GM18907 (cell line): ENCODE measurements around the gene CA10.
A peak's percentile ranks its signal among the peaks of the same experiment; 100 is the strongest.

Experiments used
- ATAC-seq: cut with Tn5 transposase; IDR thresholded peaks from one replicate; pipeline ENCODE4 v1.9.1; 2021; ENCODE audit warnings: mild to moderate bottlenecking, moderate library complexity; ENCODE audit not compliant: unreplicated experiment

CA10 gene

DNA sequence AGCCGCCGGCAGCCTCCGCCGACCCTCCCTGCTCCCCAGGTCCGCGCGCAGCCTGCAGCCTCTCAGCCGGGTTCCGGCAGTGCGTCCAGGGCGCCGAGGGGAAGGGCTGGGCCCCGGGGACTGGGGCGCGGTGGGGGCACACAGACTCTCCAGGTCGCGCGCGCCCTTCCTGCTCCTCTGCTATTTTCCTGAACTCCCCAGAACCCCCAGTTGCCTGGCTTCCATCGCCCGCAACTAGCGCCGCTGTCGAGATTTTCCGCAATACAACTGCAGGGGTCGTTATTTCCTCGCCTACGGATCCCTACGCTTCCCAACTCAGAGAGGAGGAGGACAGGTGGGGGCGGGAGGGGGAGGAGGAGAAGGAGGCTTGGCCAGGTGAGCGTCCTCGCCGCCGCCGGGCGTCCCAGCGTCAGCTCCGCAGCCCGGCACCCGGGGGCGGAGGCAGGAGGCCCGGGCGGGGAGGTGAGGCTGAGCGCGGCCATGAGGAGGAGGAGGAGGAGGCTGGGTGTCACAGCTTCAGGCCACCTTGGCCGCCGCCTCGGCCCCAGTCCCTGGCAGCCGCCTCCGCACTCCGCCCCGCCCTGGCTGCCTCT lies at the start of gene CA10:
TSS of gene CA10 (minus strand) at position 265 of the 593 bp plus-strand sequence.
- no peak for ATAC-seq

DNA sequence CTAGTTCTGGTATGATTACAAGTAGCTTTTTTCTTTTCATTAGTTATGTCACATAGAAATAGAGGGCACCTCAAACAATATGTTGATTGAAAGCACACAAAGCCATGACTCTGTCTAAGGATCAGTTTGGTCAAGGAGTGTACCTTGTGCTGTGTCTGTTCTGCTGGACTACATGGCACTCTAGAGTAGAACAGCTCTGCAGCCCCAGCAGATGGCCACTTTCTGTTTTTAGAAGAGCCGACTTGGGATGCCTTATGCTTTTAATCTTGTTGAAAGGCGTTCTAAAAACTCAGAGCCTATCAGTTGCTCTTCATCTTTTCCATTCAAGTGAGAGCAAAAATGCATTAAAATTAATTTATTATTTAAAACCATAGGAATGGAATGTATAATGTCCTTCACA lies 49.3 kb upstream of the CA10 start:
- ATAC-seq = no peak

DNA sequence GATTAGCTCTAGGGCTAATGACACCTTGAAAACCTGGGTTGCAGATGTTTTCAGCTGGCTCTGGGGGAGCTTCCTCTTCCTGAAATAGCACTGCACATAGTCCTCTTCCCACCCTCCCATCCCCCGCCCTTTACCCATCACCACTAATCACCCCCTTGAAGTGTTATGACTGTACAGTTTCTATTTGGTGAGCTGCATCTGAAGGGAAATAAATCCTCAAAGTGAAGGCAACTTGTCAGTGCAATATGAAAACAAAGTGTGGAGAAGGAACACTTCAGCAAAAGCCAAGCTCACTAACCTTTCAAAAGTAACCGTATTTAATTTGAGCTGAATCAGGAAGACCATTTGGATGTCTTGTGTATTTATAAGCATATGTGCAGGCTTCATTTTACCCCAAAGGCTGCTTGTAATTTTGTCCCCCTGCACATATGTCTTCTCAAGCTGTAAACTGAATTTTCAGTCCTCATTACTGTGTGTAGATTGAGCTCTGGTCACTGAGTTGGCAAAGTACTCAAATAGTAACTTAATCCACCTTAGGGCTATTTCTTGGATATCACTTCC lies 44.1 kb upstream of the CA10 start:
- no peak for ATAC-seq

DNA sequence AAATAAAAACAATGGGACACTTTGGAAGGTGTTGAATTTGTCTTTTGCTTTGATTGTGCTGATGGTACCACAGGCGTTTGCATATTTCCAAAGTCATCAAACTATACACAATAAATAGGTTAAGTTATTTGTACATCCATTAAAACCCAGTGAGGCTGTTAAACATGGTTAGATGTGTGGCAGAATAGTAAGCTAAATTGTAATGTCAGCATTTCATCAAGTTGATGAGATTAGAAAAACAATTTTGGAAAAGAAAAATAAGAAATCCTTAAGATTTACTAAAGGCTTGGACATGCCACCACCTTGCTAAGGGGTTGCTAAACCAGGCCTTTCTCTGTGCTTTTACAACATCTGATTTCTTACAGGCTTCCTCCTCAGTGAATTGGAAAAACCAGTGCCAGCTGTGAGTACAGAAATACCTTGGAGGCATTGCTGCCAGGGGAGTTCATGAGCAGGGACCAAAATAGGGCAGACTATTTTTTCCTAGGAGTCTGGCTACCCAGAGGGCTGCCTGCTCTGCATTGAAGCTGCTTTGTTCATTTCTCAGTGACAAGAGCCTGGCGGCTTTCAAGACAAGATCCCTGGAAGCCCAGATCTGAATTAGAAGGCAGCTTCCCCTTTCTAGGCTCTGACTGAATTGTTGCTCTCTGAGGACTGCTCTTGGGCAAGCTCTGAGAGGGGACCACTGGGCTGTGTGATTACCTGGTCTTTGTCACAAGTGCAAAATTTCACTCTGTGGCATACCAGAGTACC lies 43.4 kb upstream of the CA10 start:
- ATAC-seq = no peak

DNA sequence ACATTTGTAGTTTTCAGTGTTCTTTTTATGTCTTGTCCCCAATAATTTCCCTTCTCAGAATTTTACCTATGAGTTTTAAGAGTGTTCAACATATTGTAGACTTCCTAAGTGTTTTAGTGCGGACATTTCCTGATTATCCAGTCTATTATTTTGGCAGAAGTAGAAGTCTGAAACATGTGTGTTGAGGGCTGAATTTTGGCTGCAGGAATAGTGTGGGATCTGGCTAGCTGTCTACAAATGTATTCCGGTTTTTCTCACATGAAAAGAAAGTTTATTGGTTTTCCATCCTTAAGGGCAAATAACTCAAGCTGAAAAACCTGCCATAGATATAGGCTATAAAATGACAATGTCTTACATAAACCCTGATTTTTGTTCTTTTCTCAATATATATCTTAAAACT lies 33.0 kb upstream of the CA10 start:
- no peak for ATAC-seq

DNA sequence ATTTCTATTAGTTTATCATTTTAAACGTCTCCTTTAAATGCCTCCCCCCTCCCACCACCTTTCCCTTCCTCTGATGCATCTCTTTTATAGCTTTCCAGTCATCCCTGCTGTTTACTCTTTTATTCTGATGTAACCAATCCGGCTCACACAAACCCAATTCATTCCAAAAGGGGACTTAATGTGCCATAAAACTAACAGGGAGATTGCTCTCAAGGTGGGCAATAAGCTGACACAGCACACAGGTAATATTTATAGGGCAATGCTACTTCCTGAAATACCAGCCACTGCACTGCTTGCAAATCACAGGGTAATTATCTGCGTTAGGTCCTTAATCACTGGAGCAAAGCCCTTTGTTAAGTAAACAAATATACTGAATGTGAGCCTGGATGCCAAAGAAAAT lies 23.3 kb upstream of the CA10 start:
- no peak for ATAC-seq

DNA sequence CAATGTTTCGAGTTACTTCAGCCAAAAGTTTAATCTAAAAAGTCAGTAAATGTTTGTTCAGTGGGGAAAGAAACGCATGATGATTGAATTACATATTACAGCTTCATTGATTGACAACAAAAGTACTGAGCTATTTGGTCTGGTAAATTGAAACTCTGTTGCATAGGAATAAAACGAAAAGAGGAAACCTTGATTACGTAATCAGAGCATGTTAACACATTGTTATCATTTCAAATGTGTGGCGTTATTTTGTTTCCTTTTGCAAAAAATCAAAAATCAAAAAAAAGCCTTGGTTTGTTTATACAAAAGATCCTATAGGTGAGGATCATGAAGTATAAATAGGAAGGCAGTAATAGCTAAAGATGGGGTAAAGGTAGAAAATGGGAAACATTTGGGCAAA lies 19.5 kb upstream of the CA10 start:
- no peak for ATAC-seq

DNA sequence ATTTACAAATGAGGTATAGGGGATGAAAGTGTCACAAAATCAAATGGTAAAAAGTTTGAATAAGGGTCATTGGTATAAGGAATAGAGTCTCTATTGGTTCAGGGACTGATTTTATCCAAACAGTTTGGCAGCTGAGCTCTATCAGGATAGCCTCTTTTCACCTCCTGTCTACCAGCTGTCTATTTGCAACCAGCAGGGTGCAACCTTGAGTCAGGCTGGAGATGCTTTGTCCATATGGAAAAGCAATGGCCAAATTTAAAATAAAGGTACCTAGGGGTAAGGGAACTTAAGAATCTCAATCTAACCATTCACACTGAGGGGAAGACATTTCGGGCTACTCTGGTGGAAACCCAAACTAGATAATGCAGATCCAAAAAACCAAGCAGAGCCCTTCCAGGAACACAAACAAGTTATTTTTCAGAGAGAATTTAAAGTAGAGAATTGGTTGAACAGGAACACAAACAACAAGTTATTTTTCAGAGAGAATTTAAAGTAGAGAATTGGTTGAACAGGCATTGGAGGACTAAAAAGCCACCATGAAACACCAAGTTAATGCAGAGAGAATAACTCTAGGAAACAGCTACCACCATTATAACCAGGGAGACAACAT lies 12.6 kb upstream of the CA10 start:
- ATAC-seq = no peak

DNA sequence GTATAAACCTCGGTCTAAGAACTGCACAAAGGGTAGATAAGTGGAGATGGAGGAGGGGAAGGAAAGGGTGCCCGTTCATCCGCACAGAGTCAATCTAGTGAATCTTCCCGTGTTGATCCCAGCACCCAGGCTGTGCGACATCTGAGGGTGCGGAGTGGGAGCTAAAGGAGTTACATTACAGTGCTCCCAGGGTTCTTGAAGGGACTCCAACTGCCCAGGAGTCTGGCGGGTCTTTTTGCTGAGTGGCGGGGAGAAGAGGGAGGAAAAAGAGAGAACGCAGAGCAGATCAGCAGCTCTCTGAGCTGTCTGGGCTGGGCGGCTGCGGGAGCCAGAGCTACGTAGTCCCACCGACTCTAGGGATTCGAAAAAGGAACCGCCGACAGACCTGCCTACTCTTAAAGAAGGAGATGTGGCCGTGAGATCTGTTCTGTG lies 1.6 kb upstream of the CA10 start:
- ATAC-seq = no peak

DNA sequence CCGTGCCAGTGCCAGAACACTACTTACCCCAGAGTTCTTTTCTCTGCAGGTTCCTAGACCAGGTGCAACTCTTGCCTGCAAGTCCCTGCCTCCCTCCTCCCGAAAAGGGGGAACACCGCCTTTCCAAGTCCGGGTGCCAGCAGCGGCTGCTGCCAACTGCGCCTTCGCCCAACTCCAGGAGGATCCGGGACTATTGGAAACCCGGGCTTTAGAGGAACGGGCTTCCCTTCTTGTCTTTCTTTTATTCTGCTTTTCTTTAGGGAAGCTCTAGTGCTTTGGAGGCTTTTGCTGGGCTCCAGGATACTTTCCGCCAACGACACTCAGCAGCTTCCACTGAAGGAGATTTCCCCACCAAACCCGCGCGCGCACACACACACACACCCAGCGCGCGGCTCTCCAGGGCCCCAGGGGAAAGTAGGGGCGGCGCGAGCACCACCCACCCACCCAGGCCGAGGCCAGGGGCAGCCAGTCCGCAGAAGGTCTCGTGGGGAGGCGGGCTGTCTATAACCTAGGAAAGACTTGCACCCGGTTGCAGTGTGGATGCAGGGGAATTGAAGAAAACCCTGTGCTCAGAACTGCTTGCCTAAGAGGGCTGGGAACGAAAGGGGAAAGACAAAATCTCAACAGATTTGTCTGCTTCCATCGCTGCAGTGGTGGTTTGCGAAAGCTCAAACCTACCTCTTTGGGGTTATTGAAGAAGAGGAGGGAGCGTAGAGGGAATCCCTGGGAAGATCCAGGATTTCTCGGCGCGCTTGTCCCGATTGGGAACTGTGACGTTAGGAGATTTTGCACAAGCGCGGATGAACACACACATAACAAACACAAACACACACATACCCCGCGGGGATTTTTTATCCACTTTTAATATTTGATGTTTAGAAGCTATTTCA lies 977 bp upstream of the CA10 start:
- ATAC-seq = no peak

DNA sequence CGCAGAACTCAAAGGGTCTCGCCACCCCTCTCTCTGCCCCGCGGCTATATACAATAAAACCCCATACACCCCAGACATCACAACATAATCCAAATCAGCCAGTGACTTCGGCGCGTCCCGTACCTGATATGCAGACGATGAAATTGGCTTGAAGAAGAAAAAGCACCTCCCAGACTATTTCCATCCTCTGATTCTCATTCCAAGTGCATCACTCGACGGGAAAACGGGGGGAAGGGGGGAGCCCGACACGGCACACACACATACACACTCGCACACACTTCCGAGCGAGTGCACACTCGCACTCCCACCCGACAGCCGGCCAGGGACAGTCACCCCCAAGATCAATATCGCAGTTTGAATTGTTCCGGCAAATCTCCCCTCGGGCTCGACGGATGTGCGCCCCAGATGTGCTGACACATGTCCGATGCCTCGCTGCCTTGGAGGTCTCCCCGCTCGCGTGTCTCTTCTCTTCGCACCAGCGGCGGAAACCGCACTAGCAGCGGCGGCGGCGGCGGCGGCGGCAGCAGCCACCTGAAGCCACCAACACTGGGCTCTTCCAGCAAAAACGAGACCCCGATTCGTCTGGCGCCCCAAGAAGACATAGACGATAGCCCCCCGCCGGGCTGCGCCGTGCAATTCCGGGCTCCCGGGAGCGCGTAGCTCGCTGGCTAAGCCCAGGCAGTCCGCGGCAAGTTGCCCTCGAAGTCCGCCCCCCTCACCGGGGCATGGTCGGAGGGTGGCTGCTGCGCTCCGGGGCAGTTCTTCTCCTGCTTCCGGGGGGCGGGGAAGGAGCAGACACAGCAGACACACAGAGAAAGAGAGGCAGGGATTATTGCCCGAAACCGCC lies 688 bp downstream of the CA10 start:
- no peak for ATAC-seq

DNA sequence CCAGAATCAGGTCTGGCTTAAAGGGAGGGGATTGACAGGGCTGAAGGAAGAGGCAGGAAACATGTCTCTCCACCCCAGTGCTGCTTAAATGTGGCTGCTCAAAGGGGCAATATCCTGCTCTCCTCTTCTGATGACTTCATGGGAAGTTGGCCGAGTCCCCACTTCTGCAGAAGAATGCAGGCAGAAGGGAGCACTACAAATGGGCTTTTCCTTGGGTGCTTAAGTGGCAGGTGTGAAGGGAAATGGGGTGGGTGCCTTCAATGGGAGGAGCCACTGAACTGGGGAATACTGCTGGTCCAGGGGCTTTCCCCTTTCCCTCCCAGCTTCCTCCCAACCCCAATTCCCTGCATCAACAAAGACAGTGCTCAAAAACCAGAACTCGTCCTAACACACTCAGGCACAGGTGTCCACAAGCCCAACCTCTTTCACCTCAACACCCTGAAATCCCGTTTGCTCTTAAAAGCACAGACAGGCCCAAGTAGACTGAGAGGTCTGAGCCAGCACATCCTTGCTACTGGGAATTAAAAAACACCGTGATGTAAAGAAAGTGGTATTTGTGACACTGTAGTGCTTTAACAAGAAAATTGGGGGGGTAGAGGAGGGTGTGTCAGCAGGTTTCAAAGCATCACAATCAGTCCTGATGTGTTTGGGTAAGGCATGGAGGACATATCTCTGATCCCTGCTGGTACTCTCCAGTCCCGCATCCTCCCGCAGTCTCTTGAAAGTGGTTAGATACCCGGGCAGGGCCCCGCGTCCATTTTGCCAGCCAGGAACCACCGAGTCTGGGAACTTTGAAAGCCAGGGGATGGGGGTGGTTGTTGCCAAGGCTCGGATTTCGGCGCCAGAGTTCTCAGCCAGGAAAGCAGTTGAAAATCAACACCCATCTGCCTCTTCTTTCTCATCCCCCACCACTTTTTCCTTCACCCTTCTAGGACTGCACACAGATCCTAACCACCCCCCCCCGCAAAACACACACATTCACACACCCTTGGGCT lies 1.6 kb downstream of the CA10 start:
- no peak for ATAC-seq

DNA sequence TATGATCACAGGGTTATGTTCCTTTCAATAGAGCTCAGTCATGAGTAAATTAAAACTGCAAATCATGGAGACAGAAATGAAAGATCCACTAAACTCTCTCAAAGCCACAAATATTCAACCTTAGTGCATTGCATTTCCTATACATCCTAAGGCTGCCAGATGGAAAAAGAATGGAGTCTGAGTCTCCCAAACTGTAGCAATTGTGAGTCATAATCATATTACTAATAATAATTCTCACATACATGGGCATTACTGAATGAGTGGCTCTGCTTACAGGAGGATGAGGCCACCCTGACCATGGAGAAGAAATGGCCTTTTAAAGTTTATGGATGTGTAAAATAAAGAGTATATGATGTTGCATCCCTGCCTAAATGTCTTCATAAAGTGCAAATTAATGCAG lies 3.2 kb downstream of the CA10 start:
- ATAC-seq = no peak

DNA sequence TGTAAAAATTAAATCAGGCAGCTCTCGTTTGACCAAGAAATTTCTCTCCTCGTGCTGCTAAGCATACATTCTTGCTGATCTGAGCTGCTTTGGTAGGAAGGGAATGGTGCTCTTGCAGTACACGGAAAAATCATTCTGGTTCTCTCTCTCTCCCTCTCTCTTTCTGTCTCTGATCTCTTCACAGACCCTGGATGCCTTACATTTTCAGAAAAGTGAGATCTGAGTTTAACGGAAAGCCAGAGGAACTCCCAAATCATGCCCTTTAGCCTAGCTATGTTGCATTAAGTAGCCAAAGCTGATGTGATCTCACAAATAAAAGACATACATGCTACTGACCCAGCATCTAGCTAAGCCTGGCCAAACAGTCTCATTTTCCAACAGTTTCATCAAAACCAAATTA lies 4.0 kb downstream of the CA10 start:
- no peak for ATAC-seq

DNA sequence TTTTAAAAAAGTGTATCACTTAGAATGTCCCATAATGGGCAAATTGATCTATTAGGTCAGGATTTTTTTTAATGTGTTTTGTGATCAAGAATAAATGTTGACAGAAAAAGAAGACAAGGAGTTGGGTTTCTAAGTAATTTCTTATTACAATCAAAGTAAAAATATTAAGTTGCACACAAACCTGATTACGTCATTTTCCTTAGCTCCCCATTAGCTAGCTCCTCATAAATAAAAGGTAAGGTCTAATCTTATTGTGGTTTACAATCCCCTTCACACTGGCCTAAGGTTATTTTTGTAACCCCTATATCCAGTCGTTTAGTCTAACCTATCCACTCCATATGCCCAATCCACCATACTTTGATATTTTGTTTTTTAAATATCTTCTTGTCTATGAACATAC lies 7.6 kb downstream of the CA10 start:
- no peak for ATAC-seq

DNA sequence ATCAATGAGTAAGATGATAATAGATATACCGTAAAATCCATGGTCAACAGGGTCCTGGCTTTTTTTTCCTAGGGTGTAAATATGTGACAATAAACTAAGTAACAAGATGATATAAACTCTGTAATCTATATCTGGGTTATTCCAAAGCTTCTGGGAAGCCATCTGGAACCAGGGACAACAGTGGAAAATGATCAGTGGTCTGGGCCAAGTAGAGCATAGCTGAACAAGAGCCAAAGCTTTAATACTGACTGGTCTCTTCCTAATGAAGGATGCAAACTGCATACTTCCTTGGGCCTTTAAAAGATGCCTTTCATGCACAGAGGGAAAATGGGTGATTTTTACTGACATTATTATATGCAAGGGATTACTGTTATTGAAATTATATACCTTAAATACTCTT lies 8.9 kb downstream of the CA10 start:
- ATAC-seq = no peak

DNA sequence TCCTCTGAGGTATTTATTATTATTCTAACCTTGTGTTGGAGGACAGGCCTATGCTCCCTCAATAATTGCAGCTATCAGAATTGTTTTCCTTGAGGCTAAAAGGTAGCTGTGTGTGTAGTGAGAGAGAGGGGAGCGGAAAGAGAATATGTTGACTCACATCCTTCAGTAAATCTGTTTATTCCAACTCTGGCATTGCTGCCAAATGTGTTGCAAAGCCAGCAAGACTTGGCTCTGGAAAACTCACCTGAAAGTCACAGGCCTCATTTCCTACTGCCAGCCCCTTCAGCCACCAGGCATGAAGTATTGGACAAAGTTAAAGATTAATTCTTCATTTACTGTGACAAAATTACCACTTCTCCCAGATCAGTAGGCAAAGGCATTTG lies 9.6 kb downstream of the CA10 start:
- no peak for ATAC-seq

DNA sequence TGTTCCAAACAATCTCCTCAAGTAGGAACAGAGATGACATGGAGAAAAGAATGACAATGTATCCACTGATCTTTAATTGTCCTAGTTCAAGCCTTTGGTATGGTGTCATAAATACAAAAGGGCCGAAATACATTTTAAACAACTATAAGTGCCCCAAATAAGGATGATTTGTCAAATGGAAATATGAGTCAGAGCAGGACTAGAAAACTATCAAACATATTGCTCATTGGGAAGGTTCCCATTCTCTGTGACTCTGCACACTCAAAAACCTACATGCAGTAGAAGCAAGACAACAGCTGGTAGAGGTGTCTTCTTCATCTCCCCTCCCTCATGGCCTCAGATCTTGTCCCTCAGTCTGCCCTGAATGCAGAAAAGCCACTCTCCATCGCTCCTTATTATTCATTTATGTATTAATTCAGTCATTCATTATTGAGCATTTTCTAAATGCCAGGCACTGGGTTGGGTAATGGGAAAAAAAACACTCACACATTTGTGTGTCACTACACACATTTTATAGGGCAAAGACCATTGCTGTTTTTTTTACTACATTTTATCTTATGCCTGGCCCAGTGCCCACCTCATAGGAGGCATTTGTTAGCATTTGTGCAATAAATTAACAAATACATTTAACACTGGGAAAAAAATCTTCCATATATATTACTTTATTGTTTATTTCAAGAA lies 10.1 kb downstream of the CA10 start:
- peak; percentile 21 for ATAC-seq
